DND-41 (cell line): ENCODE data around the gene RILP.

Experiments used
- CTCF ChIP-seq: IDR thresholded peaks from 2 replicates; pipeline ENCODE4 v1.5.1; 2012; ENCODE audit warnings: borderline replicate concordance, low read length, moderate library complexity, mild to moderate bottlenecking; ENCODE audit not compliant: poor library complexity, severe bottlenecking; ENCODE audit errors: extremely low read depth
- EZH2 ChIP-seq: IDR thresholded peaks from 3 replicates; pipeline ENCODE4 v1.6.1; 2012; ENCODE audit warnings: borderline replicate concordance, low read depth, mild to moderate bottlenecking, moderate library complexity, low read length, inconsistent platforms; ENCODE audit not compliant: severe bottlenecking

- peak; percentile 56 for TF ChIP-seq CTCF
- no peak for TF ChIP-seq EZH2
Observed at GRCh38 chr17:1628856-1629503, 20.7 kb downstream of the RILP start.
